SU-DHL-6 (cell line): ENCODE measurements around the gene TMEM178B.

Source experiments
- H2AFZ ChIP-seq: fragments of 200-600 bp; sonication (generic); 2 replicates; pipeline ENCODE4 v1.6.1; 2014; ENCODE audit warnings: low read depth, mild to moderate bottlenecking, moderate library complexity, mixed read lengths, antibody characterized with exemption, low read length; ENCODE audit not compliant: severe bottlenecking
- H3F3A ChIP-seq: fragments of 200-600 bp; shearing (Covaris generic); 2 replicates; pipeline ENCODE4 v1.6.0; 2016; ENCODE audit warnings: antibody characterized with exemption, mild to moderate bottlenecking; ENCODE audit not compliant: insufficient read depth
- H3K27ac ChIP-seq: fragments of 200-600 bp; sonication (generic); 2 replicates; pipeline ENCODE4 v1.5.1; 2016; ENCODE audit warnings: low read depth, mild to moderate bottlenecking, low read length, moderate library complexity, mixed read lengths
- H3K27me3 ChIP-seq: fragments of 200-600 bp; sonication (generic), shearing (Covaris generic); 2 replicates; pipeline ENCODE4 v1.6.0; 2014; ENCODE audit warnings: mild to moderate bottlenecking, low read length
- H3K36me3 ChIP-seq: fragments of 200-600 bp; sonication (generic); 2 replicates; pipeline ENCODE4 v1.6.1; 2014; ENCODE audit warnings: mild to moderate bottlenecking, low read length, mixed read lengths
- H3K4me2 ChIP-seq: fragments of 300-600, 200-600 bp; shearing (Covaris generic), sonication (generic); 2 replicates; pipeline ENCODE4 v1.6.0; 2014; ENCODE audit warnings: low read length, low read depth, mild to moderate bottlenecking; ENCODE audit not compliant: poor library complexity, severe bottlenecking
- H3K4me3 ChIP-seq: fragments of 200-600 bp; sonication (generic); 2 replicates; pipeline ENCODE4 v1.5.1; 2014; ENCODE audit warnings: antibody characterized with exemption, low read length, mild to moderate bottlenecking, mixed read lengths; ENCODE audit not compliant: insufficient read depth, poor library complexity, severe bottlenecking
- H3K79me2 ChIP-seq: fragments of 200-600 bp; sonication (generic); 2 replicates; pipeline ENCODE4 v1.6.1; 2014; ENCODE audit warnings: mild to moderate bottlenecking, low read length, moderate library complexity; ENCODE audit not compliant: insufficient read depth
- H3K9ac ChIP-seq: fragments of 200-600 bp; sonication (generic); 2 replicates; pipeline ENCODE4 v1.7.0; 2014; ENCODE audit warnings: mild to moderate bottlenecking, low read length
- H3K9me2 ChIP-seq: fragments of 200-600 bp; sonication (generic); replicated peaks from 2 replicates; pipeline ENCODE4 v1.6.1; 2014; ENCODE audit warnings: low read length; ENCODE audit not compliant: insufficient read depth
- H3K9me3 ChIP-seq: fragments of 200-600 bp; sonication (generic); 2 replicates; pipeline ENCODE4 v1.6.1; 2014; ENCODE audit warnings: low read length, mixed read lengths; ENCODE audit not compliant: insufficient read depth
- H4K20me1 ChIP-seq: fragments of 200-600 bp; sonication (generic); 2 replicates; pipeline ENCODE4 v1.6.1; 2014; ENCODE audit warnings: low read depth, mild to moderate bottlenecking, antibody characterized with exemption, low read length, moderate library complexity, mixed read lengths
- CTCF ChIP-seq: fragments of 200-600 bp; sonication (generic); IDR thresholded peaks from one replicate; pipeline ENCODE4 v1.5.1; 2017; ENCODE audit warnings: antibody characterized with exemption, mild to moderate bottlenecking, low read length, moderate library complexity; ENCODE audit not compliant: insufficient read depth, poor library complexity, severe bottlenecking
- EZH2phosphoT487 ChIP-seq: fragments of 200-600 bp; sonication (generic), shearing (Covaris generic); conservative IDR thresholded peaks from 2 replicates; pipeline ENCODE4 v1.6.1; 2018; ENCODE audit warnings: mild to moderate bottlenecking, antibody characterized with exemption, low read length, moderate library complexity, mixed read lengths

The TMEM178B gene

GRCh38 chr7:141272417-141272816 lies 198.6 kb downstream of the TMEM178B start:
- Histone ChIP-seq H3K27me3 (no peaks in the 10 kb centered on the region), H2AFZ (no peak overlapping the region), H3K9me3 (no peaks in the 10 kb centered on the region), H3K27ac (no peak overlapping the region), H3K4me2 (no peak overlapping the region), H3K4me3 (no peak overlapping the region), H3F3A (no peaks in the 10 kb centered on the region), H3K79me2 (no peaks in the 10 kb centered on the region), H3K9me2 (no peaks in the 10 kb centered on the region), H3K36me3 (no peaks in the 10 kb centered on the region), H3K9ac (no peak overlapping the region), H4K20me1 (no peaks in the 10 kb centered on the region)
- no peak for TF ChIP-seq EZH2phosphoT487
- TF ChIP-seq CTCF: no peak

GRCh38 chr7:141275350-141275749 lies 201.5 kb downstream of the TMEM178B start:
- Histone ChIP-seq H3K4me2 (no peak overlapping the region), H3K27ac (no peak overlapping the region), H3K36me3 (no peaks in the 10 kb centered on the region), H3K4me3 (no peak overlapping the region), H3K79me2 (no peaks in the 10 kb centered on the region), H3K9me2 (no peaks in the 10 kb centered on the region), H4K20me1 (no peaks in the 10 kb centered on the region), H3K9me3 (no peaks in the 10 kb centered on the region), H3F3A (no peaks in the 10 kb centered on the region), H3K27me3 (no peaks in the 10 kb centered on the region), H2AFZ (no peak overlapping the region), H3K9ac (no peak overlapping the region)
- TF ChIP-seq EZH2phosphoT487 (no peak), CTCF (no peak)

GRCh38 chr7:141276031-141276430 lies 202.2 kb downstream of the TMEM178B start:
- TF ChIP-seq EZH2phosphoT487: no peak
- TF ChIP-seq CTCF: no peak
- Histone ChIP-seq H3F3A (no peaks in the 10 kb centered on the region), H2AFZ (no peak overlapping the region), H3K9me3 (no peaks in the 10 kb centered on the region), H3K9ac (no peak overlapping the region), H3K4me3 (no peak overlapping the region), H3K27me3 (no peaks in the 10 kb centered on the region), H3K27ac (no peak overlapping the region), H4K20me1 (no peaks in the 10 kb centered on the region), H3K4me2 (no peak overlapping the region), H3K79me2 (no peaks in the 10 kb centered on the region), H3K9me2 (no peaks in the 10 kb centered on the region), H3K36me3 (no peaks in the 10 kb centered on the region)
